Measurements from ENCODE around the gene CRISP2.

Gene CRISP2

DNA sequence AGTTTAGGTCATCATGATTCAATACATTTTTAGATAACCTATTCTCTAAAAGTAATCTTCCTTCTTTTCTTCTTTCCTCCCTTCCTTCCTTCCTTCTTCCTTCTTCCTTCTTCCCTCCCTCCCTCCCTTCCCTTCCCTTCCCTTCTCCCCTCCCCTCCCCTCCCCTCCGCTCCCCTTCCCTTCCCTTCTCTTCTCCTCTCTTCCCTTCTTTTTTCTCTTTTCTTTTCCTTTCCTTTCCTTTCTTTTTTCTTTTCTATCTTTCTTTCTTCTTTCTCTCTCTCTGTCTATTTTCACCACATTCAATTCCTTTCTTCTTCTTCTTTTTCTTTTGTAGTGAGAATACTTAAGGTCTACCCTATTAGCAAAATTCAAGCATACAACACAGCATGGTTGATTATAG lies 59.4 kb downstream of the CRISP2 start:
- DNase-seq (ENCODE audit: low spot score) = no peak

DNA sequence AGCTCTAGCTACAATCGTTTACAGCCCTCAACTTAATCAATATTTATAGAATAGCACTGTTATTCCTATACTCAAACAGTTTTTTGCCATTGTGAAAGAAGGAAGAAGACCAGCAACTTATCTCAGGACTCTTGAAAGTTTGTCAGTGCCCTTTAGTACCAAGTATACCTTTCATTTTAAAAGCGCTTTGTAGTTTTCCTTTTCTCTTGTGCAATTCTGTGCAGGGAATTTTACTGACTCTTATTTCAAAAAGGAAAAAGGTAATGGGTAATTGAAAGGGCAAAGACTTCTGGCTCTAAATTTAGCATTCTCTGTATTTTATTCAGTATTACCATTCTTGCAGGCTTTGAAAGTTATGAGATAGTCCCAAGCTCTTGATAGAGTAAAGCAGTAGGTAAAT lies 59.9 kb downstream of the CRISP2 start:
- DNase-seq (ENCODE audit: low spot score) = no peak

DNA sequence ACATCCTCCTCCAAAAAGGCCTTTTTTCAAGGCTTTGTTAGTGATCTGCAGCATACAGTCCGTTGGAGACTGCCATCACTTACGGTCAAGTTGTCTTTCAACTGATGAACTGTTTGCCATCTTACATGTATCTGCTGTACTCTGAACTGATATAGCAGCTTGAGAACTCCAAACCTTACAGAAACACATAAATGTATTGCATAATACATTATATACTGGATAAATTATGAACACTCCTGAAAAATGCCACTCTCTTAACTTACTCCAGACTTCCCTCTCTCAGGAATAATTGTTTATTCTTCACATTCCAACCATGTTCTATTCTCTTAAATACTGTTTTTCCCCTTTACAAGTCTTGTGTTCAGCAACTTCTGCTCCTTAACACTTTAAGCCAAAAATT lies 62.1 kb downstream of the CRISP2 start:
- DNase-seq (ENCODE audit: low spot score) = no peak

DNA sequence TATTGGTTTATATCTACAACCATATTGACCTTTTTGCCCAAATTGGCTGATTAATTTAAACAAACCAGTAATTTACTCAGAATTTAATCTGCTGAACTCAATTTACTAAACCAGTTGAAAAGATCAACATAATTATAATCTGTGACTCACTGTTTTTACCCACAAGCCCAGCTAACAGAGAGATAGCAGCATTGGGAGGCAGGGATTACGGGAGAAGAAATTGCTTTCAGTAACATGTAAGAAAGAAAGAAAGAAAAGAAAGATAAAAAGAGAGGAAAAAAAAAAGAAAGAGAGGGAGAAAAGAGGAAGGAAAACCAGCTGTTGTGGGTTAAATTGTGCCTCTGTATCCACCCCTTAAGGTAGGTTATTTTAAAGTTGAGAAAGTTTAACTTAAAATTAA lies 63.4 kb downstream of the CRISP2 start:
- no peak for DNase-seq (ENCODE audit: low spot score)

DNA sequence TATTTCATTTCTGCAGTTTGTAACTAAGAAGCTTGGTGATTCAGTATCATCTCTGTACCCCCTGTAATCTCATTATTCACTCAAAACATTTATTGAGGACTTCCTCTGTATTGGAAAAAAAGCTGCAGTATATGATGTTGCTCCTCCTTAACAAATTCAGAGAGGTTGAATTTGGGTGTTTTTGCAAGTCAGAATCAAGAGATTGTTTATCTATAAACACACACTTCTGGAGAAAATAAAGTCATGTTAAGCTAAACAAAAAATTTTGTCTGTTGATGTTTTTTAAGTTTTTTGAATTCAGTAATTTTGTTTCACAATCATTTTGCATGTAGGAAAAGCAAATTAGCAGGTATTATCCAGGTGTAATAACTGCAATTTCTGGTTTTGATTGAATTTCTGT lies 65.3 kb downstream of the CRISP2 start:
- DNase-seq (ENCODE audit: low spot score) = no peak

DNA sequence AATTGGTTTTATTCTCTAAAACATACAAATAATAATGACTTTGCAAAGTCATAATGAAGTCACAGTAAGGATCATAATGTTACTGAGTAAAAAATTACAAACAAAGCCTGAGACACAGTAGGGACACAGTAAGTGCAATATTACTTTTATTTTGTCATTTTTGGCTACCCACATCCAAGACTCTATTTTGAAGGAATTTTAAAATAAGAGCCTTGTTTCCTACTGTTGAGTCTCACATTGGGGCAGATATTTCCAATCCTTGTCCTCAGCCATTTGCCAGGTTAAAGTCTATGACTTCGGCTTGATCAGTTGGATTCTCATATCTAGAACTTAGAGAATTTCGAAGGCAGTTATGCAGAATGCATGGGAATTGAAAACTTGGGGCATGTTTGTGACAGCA lies 65.9 kb downstream of the CRISP2 start:
- DNase-seq (ENCODE audit: low spot score) = no peak

DNA sequence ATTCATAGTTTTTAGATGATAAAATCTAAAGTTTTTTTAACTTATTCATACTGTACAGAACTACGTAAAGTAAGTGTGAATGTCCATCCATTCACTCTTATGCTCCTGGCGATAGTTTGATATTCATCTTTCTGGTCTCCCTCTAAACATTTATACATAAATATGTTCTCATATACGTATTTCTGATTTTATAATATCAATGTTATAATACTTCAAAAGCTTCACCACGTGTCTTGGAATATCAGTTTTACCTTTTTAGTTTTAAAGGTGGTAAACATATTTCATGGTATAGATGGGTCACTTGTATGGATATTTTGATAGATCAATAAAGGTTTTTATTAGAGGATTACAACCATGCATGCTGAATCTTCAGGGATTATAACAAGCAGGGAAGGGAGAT lies 66.4 kb downstream of the CRISP2 start:
- DNase-seq (ENCODE audit: low spot score) = no peak

DNA sequence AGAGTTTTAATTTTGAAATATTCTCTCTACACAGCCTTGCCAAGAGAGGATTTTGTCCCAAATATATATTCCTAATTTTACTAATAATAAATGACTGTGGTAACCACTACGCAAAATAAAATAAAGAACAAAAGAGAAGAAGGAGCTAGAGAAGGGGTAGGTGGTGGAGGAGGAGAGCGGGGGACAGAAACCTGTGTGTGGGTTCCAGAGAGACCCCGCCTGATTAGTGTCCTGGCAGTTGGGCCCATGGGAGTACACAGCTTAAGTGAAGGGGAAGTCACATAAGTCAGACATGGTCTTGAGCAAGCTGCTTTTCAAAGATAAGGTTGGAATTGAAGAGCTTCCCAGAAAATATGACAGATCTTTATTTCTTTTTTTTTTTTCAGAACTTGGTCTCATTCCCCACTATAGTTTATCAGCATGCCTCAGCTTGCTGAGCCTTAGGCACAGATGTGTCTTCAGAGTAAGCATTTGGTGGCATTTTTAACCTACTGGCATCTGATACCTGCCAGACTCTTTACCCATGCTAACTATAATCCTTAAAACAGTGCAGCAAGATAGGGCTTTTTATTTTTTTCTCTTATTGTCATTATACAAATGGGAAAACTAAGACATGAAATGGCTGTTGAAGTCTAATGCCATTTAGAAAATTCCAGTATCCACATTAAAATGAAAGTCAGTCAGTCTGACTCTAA lies 67.1 kb downstream of the CRISP2 start:
- DNase-seq (ENCODE audit: low spot score) = no peak

DNA sequence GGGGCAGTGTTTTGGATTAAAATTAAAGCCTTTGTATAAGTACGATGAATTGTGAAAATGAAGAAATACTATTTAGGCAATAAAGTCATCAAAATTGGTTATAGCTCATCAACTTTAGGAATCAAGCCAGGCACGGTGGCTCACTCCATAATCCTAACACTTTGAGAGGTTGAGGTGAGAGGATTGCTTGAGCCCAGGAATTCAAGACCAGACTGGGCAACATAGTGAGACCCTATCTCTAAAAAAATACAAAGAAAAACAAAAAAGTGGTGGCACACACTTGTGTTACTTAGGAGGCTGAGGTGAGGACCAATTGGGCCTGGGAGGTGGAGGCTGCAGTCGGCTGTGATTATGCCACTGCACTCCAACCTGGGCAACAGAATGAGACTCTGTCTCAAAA lies 68.2 kb downstream of the CRISP2 start:
- DNase-seq (ENCODE audit: low spot score) = no peak
